ENCODE results near the gene TANGO6.

GRCh38 chr16:69132424-69133252, 289.3 kb downstream of the TANGO6 start, which contains the start of the genes CHTF8 and UTP4:
- TF ChIP-seq CTCF (IDR thresholded peaks at IDR 0.05) (peak in 1 of 6 experiments; percentile 9), POLR2A (IDR thresholded peaks at IDR 0.05) (peak; percentile 94)

Data from adrenal gland (tissue), 5 donors.